Prostate gland (tissue), 2 donors: ENCODE measurements around the gene MAD1L1.

Experiments used
- CTCF ChIP-seq, 4 experiments: fragments of 200-600 bp in 2 of 4; fragments of 450-650 bp in 2 of 4; sonication (generic) in 2 of 4; IDR thresholded peaks; 1 replicate in 3 of 4; 2 replicates in 1 of 4; pipeline ENCODE4 v1.5.1; 2016 to 2019; ENCODE audit warnings: antibody characterized with exemption in 4 of 4, mild to moderate bottlenecking in 2 of 4, moderate library complexity in 2 of 4
- POLR2A ChIP-seq: fragments of 450-650 bp; IDR thresholded peaks from one replicate; pipeline ENCODE4 v1.6.1; 2016; ENCODE audit warnings: antibody characterized with exemption, mild to moderate bottlenecking

DNA sequence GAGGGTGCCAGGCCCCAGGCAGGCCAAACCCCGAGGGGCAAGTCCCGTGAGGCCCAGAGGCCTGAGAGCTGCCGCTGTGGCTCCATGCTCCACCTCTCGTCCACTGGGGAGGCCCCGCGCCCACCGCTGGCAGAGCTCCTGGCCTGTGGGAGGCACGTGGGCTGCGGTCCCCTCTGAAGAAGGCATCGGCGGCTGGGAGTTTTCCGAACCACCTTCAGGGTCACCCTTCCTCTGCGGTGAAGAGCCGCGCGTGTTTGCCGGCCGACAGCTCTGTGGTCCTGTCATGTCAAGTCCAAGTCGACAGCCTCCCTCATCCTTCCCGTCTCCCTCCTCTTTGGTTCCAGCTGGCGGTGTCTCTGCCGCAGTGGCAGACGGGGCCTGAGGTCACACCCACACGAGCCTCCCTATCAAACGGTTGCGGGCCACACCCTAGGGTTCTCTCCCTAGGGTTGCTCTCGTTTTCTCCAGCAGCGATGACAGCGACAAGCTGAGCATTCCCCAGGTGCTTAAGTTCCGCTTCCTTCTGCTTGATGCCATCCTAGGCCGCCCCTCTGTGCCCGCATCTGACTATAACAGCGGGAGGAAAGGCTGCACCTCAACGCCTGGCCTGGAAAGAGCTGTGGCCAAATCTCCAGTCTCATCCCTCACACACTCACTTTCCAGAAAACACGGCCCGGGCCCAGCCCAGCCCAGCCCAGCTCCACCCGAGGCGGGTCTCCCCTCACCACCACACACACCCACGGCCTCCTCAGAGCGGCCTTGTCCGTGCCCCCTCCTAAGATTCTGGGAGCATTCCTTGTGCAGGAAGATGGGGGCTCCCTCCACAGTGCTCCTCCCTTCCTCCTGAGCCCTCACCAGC, 377.6 kb downstream of the MAD1L1 start:
- no peak for TF ChIP-seq CTCF (IDR thresholded peaks at IDR 0.05)
- no peak for TF ChIP-seq POLR2A
